Stimulated activated naive CD8-positive, alpha-beta T cell treated with anti-CD3 and anti-CD28 coated beads, Interleukin-15, Interleukin-2, amounts not matched to agents 100 U/mL and 50 U/mL, for 24 hours (primary cell): ENCODE measurements around the gene HS3ST2.

ENCODE experiments used
- ATAC-seq: fragments of 150-1000 bp; cut with Tn5 transposase; one replicate; pipeline ENCODE4 v1.10.0; 2021
- DNase-seq: peaks from one replicate; pipeline ENCODE4 v3.0.0; 2021

HS3ST2 gene

DNA sequence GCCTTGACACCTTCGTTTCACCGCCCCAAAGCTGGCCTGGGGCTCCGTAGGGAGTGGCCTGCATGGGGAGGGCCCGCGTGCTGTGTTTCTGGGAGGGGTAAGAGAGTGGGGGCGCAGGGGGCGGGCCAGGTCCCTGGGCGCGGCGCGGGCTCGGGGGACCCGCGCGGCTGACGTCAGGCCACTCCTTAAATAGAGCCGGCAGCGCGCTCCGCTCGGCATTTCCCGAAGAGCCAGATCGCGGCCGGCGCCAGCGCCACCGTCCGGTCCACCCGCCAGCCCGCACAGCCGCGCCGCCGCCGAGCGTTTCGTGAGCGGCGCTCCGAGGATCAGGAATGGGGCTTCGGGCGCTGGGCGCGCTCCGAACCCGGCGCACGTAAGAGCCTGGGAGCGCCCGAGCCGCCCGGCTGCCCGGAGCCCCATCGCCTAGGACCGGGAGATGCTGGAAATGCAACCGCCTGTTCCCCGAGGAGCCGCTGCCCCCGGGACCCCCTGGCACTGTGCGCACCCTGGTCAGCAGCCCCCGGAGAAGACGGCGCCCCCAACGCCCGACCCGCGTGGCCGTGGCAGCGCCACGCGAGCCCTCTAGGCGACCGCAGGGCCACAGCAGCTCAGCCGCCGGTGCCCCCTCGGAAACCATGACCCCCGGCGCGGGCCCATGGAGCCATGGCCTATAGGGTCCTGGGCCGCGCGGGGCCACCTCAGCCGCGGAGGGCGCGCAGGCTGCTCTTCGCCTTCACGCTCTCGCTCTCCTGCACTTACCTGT lies at the start of gene HS3ST2:
HS3ST2 (plus strand) TSS at position 215 of the 763 bp plus-strand sequence; CDS start at position 664, 449 bp downstream.
- no peak for DNase-seq
- no peak for ATAC-seq

DNA sequence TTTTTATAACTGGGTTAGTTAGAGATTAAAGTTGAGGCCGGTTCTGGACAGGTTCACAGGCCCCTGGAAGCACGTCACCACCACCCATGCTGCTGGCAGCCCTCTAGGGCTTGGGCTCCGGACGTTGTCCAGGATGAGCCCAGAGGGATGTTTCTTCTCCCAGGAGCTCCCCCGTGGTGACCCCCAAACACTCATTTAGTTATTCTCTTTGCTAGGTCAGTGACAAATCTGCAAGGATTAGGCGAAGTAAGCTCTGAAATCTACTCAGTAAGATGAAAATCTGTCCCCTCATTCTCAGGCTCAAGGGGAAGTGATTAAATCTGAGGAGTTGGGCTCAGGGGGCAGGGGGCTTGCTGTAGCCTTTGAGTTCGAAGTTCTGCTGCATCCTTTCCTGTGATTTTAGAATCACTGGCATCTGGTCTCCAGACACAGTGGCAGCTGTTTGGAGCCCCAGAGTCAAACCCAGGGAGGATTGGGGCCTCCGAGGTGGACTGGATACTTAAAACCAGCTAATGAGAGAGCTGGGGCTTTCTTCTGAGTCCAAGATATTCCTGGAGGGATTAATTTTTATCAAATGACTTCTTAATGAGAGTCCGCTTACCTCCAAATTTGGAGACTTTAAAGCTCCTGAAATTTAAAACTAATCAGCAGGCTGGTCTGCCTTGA lies 49.2 kb upstream of the HS3ST2 start:
- no peak for DNase-seq

DNA sequence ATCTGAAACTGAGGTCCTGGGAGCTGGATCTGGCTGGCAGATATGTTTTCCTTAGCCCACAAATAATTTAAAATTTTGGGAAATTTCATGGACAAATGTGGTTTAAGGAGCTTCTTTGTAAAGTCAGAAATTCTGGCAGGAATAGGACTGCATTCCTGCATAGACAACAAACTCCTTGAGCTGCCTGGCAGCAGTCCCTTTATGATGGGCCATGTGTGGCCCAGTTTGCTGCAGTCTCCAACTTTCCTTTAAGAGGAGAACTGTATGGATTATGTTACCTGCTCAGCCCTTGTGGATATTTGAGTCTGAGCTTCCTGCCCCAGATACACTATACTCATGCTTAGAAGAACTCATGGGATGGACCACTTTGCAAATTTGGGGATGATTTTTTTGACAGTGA lies 48.5 kb upstream of the HS3ST2 start:
- no peak for ATAC-seq
- DNase-seq = no peak

More for the DNA sequence above, 49.2 kb upstream of the HS3ST2 start:
- ATAC-seq = no peak

DNA sequence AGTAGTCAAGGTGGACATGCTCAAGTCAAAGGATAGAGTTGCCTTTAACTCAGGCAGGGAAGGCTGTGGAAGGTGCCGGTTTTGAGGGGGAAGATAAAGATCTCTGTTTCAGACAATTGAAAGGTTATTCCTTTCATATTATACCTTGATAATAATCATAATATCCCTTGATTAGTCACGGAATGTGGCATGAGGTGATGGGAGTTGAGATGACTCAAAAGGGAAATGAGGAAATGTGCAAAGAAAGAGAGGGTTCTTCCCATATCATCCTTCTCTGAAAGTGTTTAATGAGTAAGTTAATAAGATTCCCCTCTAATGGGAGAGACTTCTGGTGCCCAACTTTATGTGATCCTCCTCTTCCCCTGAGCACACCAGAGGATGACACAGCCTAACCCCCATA lies 43.1 kb upstream of the HS3ST2 start:
- DNase-seq = no peak
- no peak for ATAC-seq

DNA sequence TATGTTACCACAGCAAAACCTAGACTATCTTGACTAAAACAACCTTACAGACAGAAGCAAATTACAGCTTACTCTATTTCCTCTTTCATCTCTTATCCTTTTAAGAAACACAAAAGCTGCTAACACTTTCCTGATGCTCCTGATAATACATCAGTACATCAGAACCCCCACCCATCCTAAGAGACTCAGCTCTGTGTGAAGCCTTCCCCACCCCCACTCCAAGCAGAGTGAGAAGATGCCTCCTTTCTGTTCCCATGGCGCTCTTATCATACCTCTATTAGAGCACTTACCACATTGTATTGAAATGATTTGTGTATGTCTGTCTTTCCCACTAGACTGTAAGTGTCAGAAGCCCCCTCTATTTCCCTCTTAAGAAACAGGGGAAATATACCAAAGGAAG lies 42.4 kb upstream of the HS3ST2 start:
- no peak for ATAC-seq
- no peak for DNase-seq

DNA sequence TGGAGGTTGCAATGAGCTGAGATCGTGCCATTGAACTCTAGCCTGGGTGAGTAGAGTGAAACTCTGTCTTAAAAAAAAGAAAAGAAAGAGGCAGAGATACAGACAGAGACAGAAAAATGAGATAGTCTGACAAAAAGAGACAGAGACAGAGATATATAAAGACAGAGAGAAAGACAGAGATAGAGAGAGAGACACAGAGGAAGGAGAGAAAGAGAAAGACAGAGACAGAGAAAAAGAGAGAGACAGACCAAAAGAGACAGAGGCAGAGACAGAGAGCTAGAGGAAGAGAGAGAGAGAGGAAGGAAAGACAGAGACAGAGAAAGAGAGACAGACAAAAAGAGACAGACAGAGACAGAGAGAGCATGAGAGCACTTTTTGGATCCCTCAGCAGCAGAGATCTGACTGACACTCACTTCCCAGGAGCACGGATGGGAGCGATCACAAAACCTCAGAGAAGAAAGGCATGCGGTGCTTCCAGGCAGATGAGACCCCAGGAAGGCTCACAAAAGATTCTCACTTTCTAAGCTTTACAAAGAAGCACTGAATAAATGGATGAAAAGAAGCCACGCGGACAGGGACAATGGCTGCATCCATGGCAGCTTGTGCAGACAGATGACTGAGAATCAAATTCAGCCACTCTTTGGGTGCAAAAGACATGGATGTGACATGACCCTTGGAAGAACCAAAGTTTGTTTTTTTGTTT lies 38.6 kb upstream of the HS3ST2 start:
- ATAC-seq (no peak), DNase-seq (no peak)

DNA sequence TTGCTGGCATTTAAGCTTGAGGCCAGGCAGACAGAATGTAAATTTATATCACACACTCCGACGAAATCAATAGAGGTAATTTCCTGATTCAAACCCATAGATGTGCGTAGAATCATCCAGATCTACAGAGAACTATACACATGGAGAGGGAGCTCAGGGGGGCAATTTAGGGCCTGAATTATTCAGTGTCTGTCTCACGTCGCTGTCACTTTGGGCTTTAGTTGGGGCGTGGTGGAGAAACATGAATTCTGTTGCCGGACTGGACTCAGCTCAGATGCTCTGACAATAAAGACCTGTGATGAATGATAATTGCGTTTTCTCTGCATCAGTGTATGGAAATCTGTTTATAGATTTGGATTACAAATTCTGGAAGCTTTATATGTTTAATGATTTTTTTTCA lies 32.5 kb upstream of the HS3ST2 start:
- DNase-seq = no peak
- ATAC-seq = no peak

DNA sequence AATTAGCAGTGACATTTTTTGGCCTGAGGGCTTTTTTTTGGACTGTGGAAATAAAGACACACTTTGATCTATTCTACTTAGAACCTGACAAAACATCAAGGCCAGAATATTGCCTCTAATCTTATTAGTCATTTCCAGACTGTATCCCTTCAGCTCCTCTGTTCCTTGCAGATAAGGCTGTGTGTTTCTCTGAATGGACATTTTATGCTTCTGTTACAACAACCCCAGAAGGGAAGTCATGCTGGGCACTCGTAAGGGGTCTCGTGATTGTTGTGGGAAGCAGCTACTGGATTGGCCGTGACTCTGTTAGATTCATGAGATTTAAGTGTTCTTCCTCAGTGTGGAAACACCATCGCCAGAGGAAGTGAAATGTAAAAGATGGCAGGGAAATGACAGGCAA lies 31.6 kb upstream of the HS3ST2 start:
- DNase-seq (no peak), ATAC-seq (no peak)

DNA sequence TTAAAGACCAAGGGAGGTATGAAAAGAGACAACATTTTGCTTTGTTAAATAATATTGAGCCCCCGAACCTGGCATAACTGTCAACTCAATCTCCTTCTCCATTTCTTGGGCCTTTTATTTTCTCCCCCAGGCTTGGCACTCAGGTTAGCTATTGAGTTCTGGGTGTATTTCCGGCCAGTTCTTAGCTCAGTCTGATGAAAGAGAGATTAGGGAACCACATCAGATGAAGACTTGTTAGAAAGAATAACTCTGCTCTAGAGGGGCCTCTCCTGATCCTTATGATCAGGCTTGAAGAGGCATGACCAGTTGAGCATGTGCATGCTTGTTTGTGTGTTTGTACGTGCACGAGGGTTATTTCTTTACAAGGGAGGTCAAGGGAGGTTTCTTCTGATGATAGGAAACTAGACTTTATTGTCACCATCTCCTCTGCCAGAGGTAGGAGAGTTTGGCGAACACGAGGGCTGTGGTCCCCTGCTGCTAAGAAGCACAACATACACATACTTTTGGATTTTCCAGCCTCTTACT lies 29.2 kb upstream of the HS3ST2 start:
- ATAC-seq = no peak
- DNase-seq = no peak

DNA sequence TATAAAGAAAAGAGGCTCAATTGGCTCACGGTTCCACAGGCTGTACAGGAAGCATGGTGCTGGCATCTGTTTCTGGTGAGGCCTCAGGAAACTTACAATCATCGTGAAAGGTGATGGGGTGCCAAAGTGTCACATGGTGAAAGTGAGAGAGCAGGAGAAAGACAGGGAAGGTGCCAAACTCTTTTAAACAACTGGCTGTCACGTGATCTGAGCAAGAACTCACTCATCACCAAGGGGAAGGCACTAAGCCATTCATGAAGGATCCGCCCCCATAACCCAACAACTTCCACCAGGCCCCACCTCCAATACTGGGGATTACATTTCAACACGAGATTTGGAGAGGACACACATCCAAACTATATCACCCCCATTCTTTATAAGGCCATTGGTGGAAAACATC lies 28.4 kb upstream of the HS3ST2 start:
- DNase-seq (no peak), ATAC-seq (no peak)

DNA sequence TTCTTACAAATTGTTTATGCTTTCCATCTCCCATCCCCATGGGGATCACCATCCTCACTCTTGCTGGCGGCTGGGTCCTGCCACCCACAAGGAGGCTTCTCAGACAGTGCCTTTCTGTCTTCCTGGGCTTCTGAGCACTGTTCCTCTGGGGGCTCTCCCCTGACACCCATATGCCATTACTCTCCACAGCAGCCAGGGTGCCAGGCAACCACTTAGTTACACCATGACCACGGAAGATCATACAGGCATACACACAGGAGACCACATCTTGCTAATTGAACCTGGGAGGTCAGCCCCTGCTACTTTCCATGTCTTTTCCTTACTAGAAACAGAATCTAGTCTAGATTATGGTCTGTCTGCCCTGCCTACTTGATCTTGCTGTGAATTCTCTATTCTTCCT lies 27.7 kb upstream of the HS3ST2 start:
- no peak for ATAC-seq
- DNase-seq = no peak

DNA sequence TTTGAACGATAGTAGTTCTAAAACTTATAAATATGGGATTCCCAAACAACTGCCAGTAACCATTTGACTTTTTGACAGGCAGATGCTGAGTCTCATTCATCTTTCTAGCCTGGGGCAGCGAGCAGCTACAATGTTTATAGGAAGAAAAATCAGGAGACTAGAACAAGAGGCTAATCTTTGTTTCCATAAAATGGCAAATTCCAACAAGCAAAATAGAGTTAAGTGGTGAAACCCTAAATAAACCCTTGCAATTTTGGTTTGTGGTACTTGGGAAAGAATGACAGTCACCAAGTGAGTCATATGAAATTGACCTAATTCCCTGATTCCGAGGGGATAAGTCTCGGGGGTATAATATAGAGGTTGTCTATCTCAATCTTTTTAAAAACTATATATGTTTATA lies 27.3 kb upstream of the HS3ST2 start:
- DNase-seq (no peak), ATAC-seq (no peak)

DNA sequence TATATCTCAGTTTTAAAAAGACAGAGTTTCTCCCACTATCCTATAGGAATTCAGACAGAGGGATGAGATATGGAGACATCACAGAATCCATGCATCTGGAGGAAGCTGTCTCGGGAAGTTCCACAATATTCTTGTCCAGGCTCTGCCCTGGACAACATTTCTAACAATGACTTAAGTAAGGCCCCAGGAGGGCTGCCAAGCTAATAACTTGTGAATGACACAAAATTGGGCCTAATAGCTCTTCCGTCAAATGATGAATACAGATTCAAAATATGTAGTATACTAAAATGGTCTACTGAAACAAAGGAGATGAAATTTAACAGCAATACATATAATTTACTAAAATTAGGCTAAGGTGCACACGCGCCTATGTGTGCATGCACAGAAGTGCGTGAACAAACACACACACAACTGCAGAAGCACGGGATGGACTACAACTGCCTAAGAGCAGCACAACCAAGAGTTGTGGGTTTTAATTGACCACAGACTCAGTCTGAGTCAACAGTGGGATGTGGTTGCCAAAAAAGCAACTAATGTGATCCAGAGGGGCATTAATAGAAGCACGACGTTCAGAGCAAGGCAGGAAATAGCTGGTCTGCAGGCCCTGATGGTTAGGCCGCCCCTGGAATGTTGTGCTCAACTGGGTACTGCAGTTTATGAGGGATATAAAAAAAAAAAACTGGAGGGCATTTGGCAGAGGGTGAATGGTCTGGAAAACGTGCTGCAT lies 26.3 kb upstream of the HS3ST2 start:
- no peak for DNase-seq
- no peak for ATAC-seq

DNA sequence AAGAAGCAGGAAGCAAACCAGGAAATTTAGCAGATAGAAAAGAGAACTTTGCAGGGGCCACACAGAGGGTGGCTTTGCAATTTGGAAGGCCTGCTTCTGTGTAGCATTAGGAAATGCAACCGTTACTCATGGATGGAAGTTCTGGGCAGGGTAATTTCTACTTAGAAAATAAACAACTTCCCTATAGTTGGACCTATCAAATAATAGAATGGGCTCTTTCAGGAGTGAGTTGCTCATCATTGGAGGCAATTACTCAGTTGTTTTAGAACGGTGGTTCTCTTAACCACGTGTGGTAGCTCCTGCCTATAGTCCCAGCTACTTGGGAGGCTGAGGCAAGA lies 25.8 kb upstream of the HS3ST2 start:
- ATAC-seq (no peak), DNase-seq (no peak)

DNA sequence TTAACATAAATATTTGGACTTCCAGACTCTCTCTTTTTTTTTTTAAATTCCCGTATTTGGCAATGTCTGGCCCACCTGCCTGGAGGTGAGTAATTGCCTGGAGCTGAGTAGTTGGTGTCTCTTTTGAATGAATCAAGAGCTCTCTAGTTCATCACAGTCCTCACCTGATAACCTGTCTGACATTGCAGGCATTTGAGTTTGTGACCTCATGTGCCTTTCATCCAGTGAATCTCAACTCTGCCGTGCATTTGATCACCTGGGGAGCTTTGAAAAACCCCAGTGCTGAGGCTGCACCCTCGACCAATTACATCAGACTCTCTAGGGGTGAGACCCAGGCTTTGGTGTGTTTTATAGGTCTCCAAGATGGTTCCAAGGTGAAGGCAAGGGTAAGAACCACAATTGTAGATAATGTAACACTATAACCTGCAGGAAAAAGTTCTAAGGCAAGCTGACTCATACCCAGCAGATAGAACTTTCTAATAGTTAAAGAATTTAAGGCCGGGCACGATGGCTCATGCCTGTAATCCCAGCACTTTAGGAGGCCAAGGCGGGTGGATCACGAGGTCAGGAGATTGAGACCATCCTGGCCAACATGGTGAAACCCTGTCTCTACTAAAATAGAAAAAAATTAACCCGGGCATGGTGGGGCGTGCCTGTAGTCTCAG lies 24.5 kb upstream of the HS3ST2 start:
- ATAC-seq = no peak

DNA sequence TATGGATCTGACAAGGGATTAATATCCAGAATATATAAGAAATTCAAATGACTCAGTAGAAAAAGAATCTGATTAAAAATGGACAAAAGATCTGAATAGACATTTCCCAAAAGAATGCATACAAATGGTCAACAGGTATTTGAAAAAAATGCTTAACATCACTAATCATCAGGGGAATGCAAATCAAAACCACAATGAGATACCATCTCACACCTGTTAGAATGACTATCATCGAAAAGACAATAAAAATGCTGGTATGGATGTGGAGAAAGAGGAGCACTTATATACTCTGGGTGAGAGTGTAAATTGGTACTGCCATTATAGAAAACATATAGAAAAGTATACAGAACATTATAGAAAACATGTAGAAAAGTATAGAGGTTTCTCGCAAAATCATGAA lies 16.4 kb upstream of the HS3ST2 start:
- ATAC-seq (no peak), DNase-seq (no peak)

More for the DNA sequence above, 24.5 kb upstream of the HS3ST2 start:
- no peak for DNase-seq

DNA sequence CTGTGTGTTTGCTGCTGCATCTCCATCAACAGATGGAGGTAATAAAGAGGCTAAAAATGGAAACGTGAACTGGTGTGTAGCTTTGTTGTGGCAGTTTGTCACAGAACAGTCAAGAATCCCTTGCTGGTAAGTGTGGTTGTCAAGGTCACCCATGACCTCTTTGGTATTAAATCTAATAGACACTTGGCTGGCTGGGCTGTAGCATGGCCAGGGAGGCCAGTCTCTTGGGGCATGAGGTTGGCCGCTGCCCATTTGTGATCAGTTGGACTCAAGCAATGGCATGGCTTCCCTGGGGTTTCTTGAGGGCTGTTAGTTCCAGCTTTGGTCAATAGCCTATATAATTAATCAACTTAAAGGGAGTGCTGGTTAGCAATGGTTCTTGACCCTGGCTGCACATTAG lies 14.8 kb upstream of the HS3ST2 start:
- ATAC-seq = no peak
- DNase-seq = no peak

DNA sequence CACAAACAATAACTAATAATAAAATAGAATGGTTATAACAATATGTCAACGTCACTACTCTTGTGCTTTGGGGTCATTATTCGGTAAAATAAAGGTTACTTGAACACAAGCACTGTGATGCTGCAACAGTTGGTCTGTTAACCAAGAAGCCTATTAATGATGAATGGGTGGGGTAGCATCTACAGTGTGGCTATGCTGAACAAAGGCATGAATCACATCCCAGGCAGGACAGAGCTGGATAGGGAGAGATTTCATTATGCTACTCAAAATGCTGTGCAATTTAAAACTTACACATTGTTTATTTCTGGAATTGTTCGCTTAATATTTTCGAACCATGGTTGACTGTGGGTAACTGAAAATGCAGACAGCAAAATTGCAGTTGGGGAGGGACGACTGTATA lies 9.1 kb upstream of the HS3ST2 start:
- no peak for ATAC-seq
- no peak for DNase-seq

DNA sequence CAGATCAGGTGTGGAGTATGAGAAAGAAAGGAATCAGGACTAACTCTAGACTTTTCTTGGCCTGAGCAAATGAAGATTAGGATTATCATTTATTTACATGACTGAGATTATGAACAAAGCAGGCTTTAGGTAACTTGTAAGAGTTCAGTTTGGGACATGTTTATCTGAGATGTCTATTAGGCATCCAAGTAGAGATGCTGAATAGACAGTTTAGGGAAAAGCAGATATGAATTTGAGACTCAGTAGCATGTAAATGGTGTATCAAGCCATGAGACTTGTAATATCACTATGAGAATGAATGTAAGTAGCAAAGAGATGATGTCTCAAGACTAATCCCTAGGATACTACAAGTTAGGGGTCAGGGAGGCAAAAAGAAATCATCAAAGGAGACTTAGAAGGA lies 8.6 kb upstream of the HS3ST2 start:
- DNase-seq (no peak), ATAC-seq (no peak)

DNA sequence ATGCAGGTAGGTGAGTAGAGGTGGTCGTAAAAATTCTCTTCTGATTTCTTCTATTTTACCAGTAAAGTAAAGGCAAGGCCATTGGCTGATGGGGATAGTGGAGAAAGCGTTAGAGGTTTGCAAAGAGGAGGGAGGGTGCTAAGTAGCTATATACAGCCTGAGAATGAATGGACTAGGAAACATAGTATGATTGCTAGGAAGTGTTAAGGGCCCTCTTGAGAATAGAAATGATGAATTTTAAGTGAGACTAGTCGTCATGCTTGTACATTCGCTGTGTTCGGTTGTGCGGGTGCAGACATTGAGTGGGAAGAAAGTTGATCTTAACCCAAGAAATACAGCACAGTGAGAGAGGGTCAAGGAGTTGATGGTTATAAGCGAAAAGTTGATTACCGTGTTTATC lies 7.2 kb upstream of the HS3ST2 start:
- DNase-seq (no peak), ATAC-seq (no peak)

DNA sequence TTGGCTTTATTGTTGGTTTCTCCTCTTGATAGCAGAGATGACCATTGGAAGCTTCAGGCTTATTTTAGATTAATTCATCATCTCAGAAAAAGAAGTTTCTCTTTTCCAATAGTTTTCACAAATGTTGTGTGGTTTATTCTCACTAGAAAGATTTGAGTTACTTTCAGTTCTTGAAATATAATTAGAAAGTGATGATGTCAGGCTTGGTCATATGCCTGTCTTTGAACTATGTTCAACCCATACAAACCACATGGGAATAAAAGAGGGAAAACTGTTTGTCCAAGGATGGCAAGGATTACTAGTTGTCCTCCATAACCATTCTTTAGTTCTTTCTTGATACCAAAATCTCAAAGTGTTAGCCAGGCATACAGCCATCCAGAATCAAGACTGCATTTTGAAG lies 3.7 kb upstream of the HS3ST2 start:
- DNase-seq (no peak), ATAC-seq (no peak)
